SK-N-MC (cell line): ENCODE data around the gene IL9R.
"Not testable (repeated sequence)": the region's sequence is repeated elsewhere in the genome, so short reads cannot be mapped to it uniquely, and the experiment has no call there.

Experiments used
- DNase-seq: peaks from one replicate; pipeline ENCODE4 v3.0.0-alpha.2; 2011; ENCODE audit warnings: low read depth, low spot score
- H3K27ac ChIP-seq: fragments of 200-600 bp; sonication (generic); 2 replicates; pipeline ENCODE4 v1.5.1; 2016; ENCODE audit warnings: mixed run types
- H3K36me3 ChIP-seq: fragments of 200-600 bp; sonication (generic); 2 replicates; pipeline ENCODE4 v1.6.1; 2017; ENCODE audit warnings: antibody characterized with exemption, low read length, mixed read lengths; ENCODE audit not compliant: insufficient read depth
- H3K4me3 ChIP-seq: fragments of 200-600 bp; sonication (generic); 2 replicates; pipeline ENCODE4 v1.5.1; 2016
- H3K9ac ChIP-seq: fragments of 200-600 bp; sonication (generic); 2 replicates; pipeline ENCODE4 v1.8.0; 2017; ENCODE audit warnings: mixed run types, mixed read lengths; ENCODE audit not compliant: insufficient read length
- H3K9me3 ChIP-seq: fragments of 200-600 bp; sonication (generic); 2 replicates; pipeline ENCODE4 v1.6.1; 2017; ENCODE audit warnings: low read depth, mild to moderate bottlenecking, antibody characterized with exemption, low read length, moderate library complexity, mixed read lengths
- EZH2 ChIP-seq: fragments of 200-600 bp; sonication (generic); IDR thresholded peaks from one replicate; pipeline ENCODE4 v1.6.1; 2017; ENCODE audit warnings: antibody characterized with exemption
- FOXP2 ChIP-seq: optimal IDR thresholded peaks from 2 replicates; pipeline ENCODE3; 2011; ENCODE audit warnings: mild to moderate bottlenecking, moderate library complexity; ENCODE audit not compliant: insufficient read depth; ENCODE audit errors: extremely low read length, control extremely low read depth
- POLR2AphosphoS5 ChIP-seq: IDR thresholded peaks from 2 replicates; pipeline ENCODE4 v1.6.1; 2012; ENCODE audit warnings: mild to moderate bottlenecking, low read depth, low read length, borderline replicate concordance

The IL9R gene

GRCh38 chrX:155962906-155963305, 34.6 kb upstream of the IL9R start:
- DNase-seq: no peak
- Histone ChIP-seq H3K9ac (no peak overlapping the region), H3K4me3 (no peak overlapping the region), H3K9me3 (no peaks in the 10 kb centered on the region), H3K27ac (no peak overlapping the region), H3K36me3 (no peaks in the 10 kb centered on the region)
- TF ChIP-seq FOXP2 (no peak), POLR2AphosphoS5 (no peak), EZH2 (no peak)

- H3K36me3 ChIP-seq: no peaks in the 10 kb centered on the region
- H3K4me3 ChIP-seq: no peak overlapping the region
- DNase-seq: no peak
- H3K9ac ChIP-seq: no peak overlapping the region
- no peak for TF ChIP-seq FOXP2
- no peak for TF ChIP-seq POLR2AphosphoS5
- TF ChIP-seq EZH2: no peak
- no peaks in the 10 kb centered on the region for H3K9me3 ChIP-seq
- H3K27ac ChIP-seq: no peak overlapping the region
Measured at GRCh38 chrX:155966876-155967275, 30.6 kb upstream of the IL9R start.

GRCh38 chrX:155967653-155968325, 29.7 kb upstream of the IL9R start:
- Histone ChIP-seq H3K9me3 (no peaks in the 10 kb centered on the region), H3K27ac (no peak overlapping the region), H3K36me3 (no peaks in the 10 kb centered on the region), H3K9ac (no peak overlapping the region), H3K4me3 (no peak overlapping the region)
- DNase-seq: no peak
- no peak for TF ChIP-seq POLR2AphosphoS5

GRCh38 chrX:155968326-155968661, 29.2 kb upstream of the IL9R start:
- Histone ChIP-seq H3K9me3 (no peaks in the 10 kb centered on the region), H3K4me3 (no peak overlapping the region), H3K36me3 (no peaks in the 10 kb centered on the region), H3K9ac (no peak overlapping the region), H3K27ac (no peak overlapping the region)
- TF ChIP-seq POLR2AphosphoS5: no peak
- no peak for TF ChIP-seq FOXP2
- TF ChIP-seq EZH2: no peak
- no peak for DNase-seq

GRCh38 chrX:155968791-155969190, 28.7 kb upstream of the IL9R start:
- H3K9me3 ChIP-seq: no peaks in the 10 kb centered on the region
- DNase-seq: no peak
- H3K9ac ChIP-seq: no peak overlapping the region
- H3K36me3 ChIP-seq: no peaks in the 10 kb centered on the region
- H3K4me3 ChIP-seq: no peak overlapping the region
- TF ChIP-seq FOXP2 (no peak), EZH2 (no peak), POLR2AphosphoS5 (no peak)
- H3K27ac ChIP-seq: no peak overlapping the region

- DNase-seq, H3K4me3 ChIP-seq, H3K9me3 ChIP-seq, H3K9ac ChIP-seq, H3K36me3 ChIP-seq, H3K27ac ChIP-seq: not testable (repeated sequence)
Measured at GRCh38 chrX:155971658-155972057, 25.8 kb upstream of the IL9R start.

GRCh38 chrX:155972241-155972640, 25.3 kb upstream of the IL9R start:
- H3K9ac ChIP-seq, H3K4me3 ChIP-seq, DNase-seq, H3K9me3 ChIP-seq, H3K27ac ChIP-seq, H3K36me3 ChIP-seq: not testable (repeated sequence)

GRCh38 chrX:155983326-155983725, 14.2 kb upstream of the IL9R start:
- Histone ChIP-seq H3K36me3 (no peaks in the 10 kb centered on the region), H3K4me3 (no peak overlapping the region), H3K9ac (no peak overlapping the region), H3K9me3 (no peaks in the 10 kb centered on the region), H3K27ac (no peak overlapping the region)
- no peak for TF ChIP-seq POLR2AphosphoS5
- TF ChIP-seq EZH2: no peak
- no peak for TF ChIP-seq FOXP2
- no peak for DNase-seq

- no peaks in the 10 kb centered on the region for H3K36me3 ChIP-seq
- H3K4me3 ChIP-seq: no peak overlapping the region
- TF ChIP-seq POLR2AphosphoS5 (no peak), FOXP2 (no peak), EZH2 (no peak)
- DNase-seq: no peak
- no peak overlapping the region for H3K9ac ChIP-seq
- H3K27ac ChIP-seq: no peak overlapping the region
- no peaks in the 10 kb centered on the region for H3K9me3 ChIP-seq
Measured at GRCh38 chrX:155985208-155985607, 12.3 kb upstream of the IL9R start.

GRCh38 chrX:155986995-155987394, 10.5 kb upstream of the IL9R start:
- H3K9ac ChIP-seq, H3K27ac ChIP-seq, H3K9me3 ChIP-seq, H3K36me3 ChIP-seq, H3K4me3 ChIP-seq, DNase-seq: not testable (repeated sequence)
